Osteoblast (primary cell): ENCODE data around the gene TMEM204. TPM values are rescaled to one million over a fixed set of nuclear protein-coding genes. Genes with fewer than 3 reads are reported as not detected.

Source experiments
- DNase-seq: peaks from one replicate; pipeline ENCODE4 v3.0.0; 2011; ENCODE audit warnings: low spot score, mixed read lengths; ENCODE audit not compliant: insufficient read length; ENCODE audit errors: missing footprints
- H2AFZ ChIP-seq: 2 replicates; pipeline ENCODE4 v1.6.0; 2011; ENCODE audit warnings: mild to moderate bottlenecking, low read length
- H3K27ac ChIP-seq: 2 replicates; pipeline ENCODE4 v1.5.1; 2011; ENCODE audit warnings: mild to moderate bottlenecking, low read depth, low read length, moderate library complexity
- H3K27me3 ChIP-seq: 2 replicates; pipeline ENCODE4 v1.6.0; 2012; ENCODE audit warnings: mild to moderate bottlenecking, control low read depth, inconsistent platforms, low read length, moderate library complexity; ENCODE audit not compliant: insufficient read depth
- H3K36me3 ChIP-seq: 2 replicates; pipeline ENCODE4 v1.5.1; 2011; ENCODE audit warnings: mild to moderate bottlenecking, low read length, control low read depth, moderate library complexity; ENCODE audit not compliant: insufficient read depth
- H3K4me1 ChIP-seq: 2 replicates; pipeline ENCODE4 v1.5.1; 2011; ENCODE audit warnings: mild to moderate bottlenecking, low read length, control low read depth, moderate library complexity; ENCODE audit not compliant: insufficient read depth
- H3K4me2 ChIP-seq: 2 replicates; pipeline ENCODE4 v1.6.0; 2011; ENCODE audit warnings: mild to moderate bottlenecking, low read length; ENCODE audit not compliant: insufficient read depth
- H3K4me3 ChIP-seq: fragments of 200-600 bp; sonication (generic); 3 replicates; pipeline ENCODE4 v1.5.1; 2012; ENCODE audit warnings: mild to moderate bottlenecking, low read length, inconsistent platforms; ENCODE audit not compliant: insufficient read depth
- H3K79me2 ChIP-seq: 2 replicates; pipeline ENCODE4 v1.6.0; 2012; ENCODE audit warnings: mild to moderate bottlenecking, low read length, control low read depth, inconsistent platforms; ENCODE audit not compliant: insufficient read depth
- H3K9me3 ChIP-seq: 2 replicates; pipeline ENCODE4 v1.5.1; 2011; ENCODE audit warnings: low read depth, low read length, control low read depth
- H4K20me1 ChIP-seq: 2 replicates; pipeline ENCODE4 v1.6.0; 2012; ENCODE audit warnings: mild to moderate bottlenecking, low read length, control low read depth; ENCODE audit not compliant: insufficient read depth
- CTCF ChIP-seq: IDR thresholded peaks from 2 replicates; pipeline ENCODE4 v1.5.1; 2011; ENCODE audit warnings: mild to moderate bottlenecking, low read depth, low read length, moderate library complexity; ENCODE audit errors: extremely low read depth
- total RNA-seq: library from RNA; depleted of rRNA; stranded (reverse); fragments of >200 nt; gene quantifications from 2 replicates; pipeline ENCODE4 v1.2.3, GENCODE V29; 2012

TMEM204 gene
- total RNA-seq, 1 donor: 8.3 TPM

GRCh38 chr16:1548233-1548632, 14.8 kb downstream of the TMEM204 start:
- Histone ChIP-seq H3K79me2 (peaks cover 35% of the 10 kb centered on the region), H3K4me1 (peaks cover 19% of the 10 kb centered on the region)
- peak; percentile 96 for DNase-seq

GRCh38 chr16:1548727-1549126, 15.3 kb downstream of the TMEM204 start:
- H3K9me3 ChIP-seq: no peaks in the 10 kb centered on the region
- DNase-seq: no peak
- no peaks in the 10 kb centered on the region for H3K27me3 ChIP-seq
- no peak overlapping the region for H2AFZ ChIP-seq
- peaks cover 35% of the 10 kb centered on the region for H3K79me2 ChIP-seq
- TF ChIP-seq CTCF: no peak
- H3K27ac ChIP-seq: no peak overlapping the region
- peaks cover 4% of the 10 kb centered on the region for H3K36me3 ChIP-seq
- H3K4me2 ChIP-seq: peak overlapping the region; percentile 62
- peak overlapping the region; percentile 26 for H3K4me3 ChIP-seq
- H4K20me1 ChIP-seq: peaks cover 18% of the 10 kb centered on the region
- peaks cover 14% of the 10 kb centered on the region for H3K4me1 ChIP-seq

More at GRCh38 chr16:1548233-1548632, 14.8 kb downstream of the TMEM204 start:
- H4K20me1 ChIP-seq: peaks cover 18% of the 10 kb centered on the region
- no peak overlapping the region for H3K27ac ChIP-seq
- no peak overlapping the region for H2AFZ ChIP-seq
- peak overlapping the region; percentile 62 for H3K4me2 ChIP-seq
- no peaks in the 10 kb centered on the region for H3K27me3 ChIP-seq
- H3K36me3 ChIP-seq: peaks cover 4% of the 10 kb centered on the region
- no peak for TF ChIP-seq CTCF
- no peaks in the 10 kb centered on the region for H3K9me3 ChIP-seq
- H3K4me3 ChIP-seq: peak overlapping the region; percentile 26

GRCh38 chr16:1550069-1550468, 16.6 kb downstream of the TMEM204 start:
- Histone ChIP-seq H3K36me3 (peaks cover 7% of the 10 kb centered on the region), H3K9me3 (no peaks in the 10 kb centered on the region), H3K4me2 (no peak overlapping the region), H3K27ac (no peak overlapping the region), H3K27me3 (no peaks in the 10 kb centered on the region), H2AFZ (no peak overlapping the region), H3K79me2 (peaks cover 34% of the 10 kb centered on the region), H3K4me1 (peaks cover 13% of the 10 kb centered on the region), H4K20me1 (peaks cover 21% of the 10 kb centered on the region), H3K4me3 (no peak overlapping the region)
- DNase-seq: no peak
- TF ChIP-seq CTCF: no peak

GRCh38 chr16:1550696-1551095, 17.2 kb downstream of the TMEM204 start:
- no peak for DNase-seq
- no peak overlapping the region for H3K4me3 ChIP-seq
- no peaks in the 10 kb centered on the region for H3K9me3 ChIP-seq
- H4K20me1 ChIP-seq: peaks cover 21% of the 10 kb centered on the region
- no peak overlapping the region for H3K4me2 ChIP-seq
- no peak overlapping the region for H3K27ac ChIP-seq
- peaks cover 12% of the 10 kb centered on the region for H3K36me3 ChIP-seq
- no peaks in the 10 kb centered on the region for H3K27me3 ChIP-seq
- no peak overlapping the region for H2AFZ ChIP-seq
- H3K4me1 ChIP-seq: peaks cover 13% of the 10 kb centered on the region
- peaks cover 28% of the 10 kb centered on the region for H3K79me2 ChIP-seq
- TF ChIP-seq CTCF: no peak
